Measurements from ENCODE around the gene SLC25A25. TPM values are rescaled to one million over a fixed set of nuclear protein-coding genes. Genes with fewer than 3 reads are reported as not detected.

Gene SLC25A25
- total and polyA plus RNA-seq, 2 of the 8 experiments (the other 6 are each of a cell fraction or from before 2014, with no cell fraction given) = 6.5 to 18.5 TPM

- no peak for TF ChIP-seq FOSL1 (IDR thresholded peaks at IDR 0.05; ENCODE audit: insufficient read depth, low read depth, low read length)
Measured at GRCh38 chr9:128062279-128062678, 5.8 kb upstream of the SLC25A25 start (continued).
